ENCODE data around the gene CDKN1C.

CDKN1C gene

GRCh38 chr11:2864901-2865300 lies 20.7 kb downstream of the CDKN1C start:
- no peak for TF ChIP-seq CTCF (IDR thresholded peaks at IDR 0.05; ENCODE audit: low read depth, low read length)
- in situ Hi-C loops (cut with HindIII; ENCODE audit: low sequenced_read_pairs) = no loop called here
- no peak overlapping the region for H3K4me3 ChIP-seq (ENCODE audit: low read depth, low read length)
- no peak for DNase-seq (ENCODE audit: low read depth, low spot score)

- peak; percentile 13 for DNase-seq (ENCODE audit: low read depth, low spot score)
- H3K4me3 ChIP-seq (ENCODE audit: low read depth, low read length) = no peak overlapping the region
- TF ChIP-seq CTCF (IDR thresholded peaks at IDR 0.05; ENCODE audit: low read depth, low read length) = no peak
- in situ Hi-C loops (cut with HindIII; ENCODE audit: low sequenced_read_pairs) = no loop called here
These were observed 22.3 kb downstream of the CDKN1C start for GRCh38 chr11:2863276-2863618.

- no peak for TF ChIP-seq CTCF (IDR thresholded peaks at IDR 0.05; ENCODE audit: low read depth, low read length)
- H3K4me3 ChIP-seq (ENCODE audit: low read depth, low read length) = no peak overlapping the region
- in situ Hi-C loops (cut with HindIII; ENCODE audit: low sequenced_read_pairs) = no loop called here
- DNase-seq (ENCODE audit: low read depth, low spot score) = no peak
These were observed 22.9 kb downstream of the CDKN1C start for GRCh38 chr11:2862395-2863275.

- in situ Hi-C loops (cut with HindIII; ENCODE audit: low sequenced_read_pairs) = no loop called here
- no peak for TF ChIP-seq CTCF (IDR thresholded peaks at IDR 0.05; ENCODE audit: low read depth, low read length)
- H3K4me3 ChIP-seq (ENCODE audit: low read depth, low read length) = no peak overlapping the region
- DNase-seq (ENCODE audit: low read depth, low spot score) = peak; percentile 17
These were observed 24.9 kb downstream of the CDKN1C start for GRCh38 chr11:2860636-2861035.

- no peak overlapping the region for H3K4me3 ChIP-seq (ENCODE audit: low read depth, low read length)
- in situ Hi-C loops (cut with HindIII; ENCODE audit: low sequenced_read_pairs) = no loop called here
- TF ChIP-seq CTCF (IDR thresholded peaks at IDR 0.05; ENCODE audit: low read depth, low read length) = no peak
These were observed 25.9 kb downstream of the CDKN1C start for GRCh38 chr11:2859699-2860037.

GRCh38 chr11:2858995-2859698 lies 26.4 kb downstream of the CDKN1C start:
- in situ Hi-C loops (cut with HindIII; ENCODE audit: low sequenced_read_pairs) = no loop called here
- no peak overlapping the region for H3K4me3 ChIP-seq (ENCODE audit: low read depth, low read length)
- DNase-seq (ENCODE audit: low read depth, low spot score) = no peak
- TF ChIP-seq CTCF (IDR thresholded peaks at IDR 0.05; ENCODE audit: low read depth, low read length) = no peak

More at GRCh38 chr11:2859699-2860037, 25.9 kb downstream of the CDKN1C start:
- no peak for DNase-seq (ENCODE audit: low read depth, low spot score)
